GM18526 (cell line): ENCODE results near the gene SCN4B.

Source experiments
- POLR2A ChIP-seq: IDR thresholded peaks from 3 replicates; pipeline ENCODE4 v1.6.1; 2011; ENCODE audit not compliant: insufficient read length; ENCODE audit errors: extremely low read depth

Gene SCN4B

GRCh38 chr11:118106789-118107335 is 45.8 kb downstream of the SCN4B start:
- no peak for TF ChIP-seq POLR2A

- no peak for TF ChIP-seq POLR2A
Measured at GRCh38 chr11:118105657-118106305, 46.8 kb downstream of the SCN4B start.

- no peak for TF ChIP-seq POLR2A
Measured at GRCh38 chr11:118104491-118104890, 48.1 kb downstream of the SCN4B start.

- TF ChIP-seq POLR2A = no peak
Measured at GRCh38 chr11:118102721-118103261, 49.8 kb downstream of the SCN4B start.

GRCh38 chr11:118100691-118101232 is 51.9 kb downstream of the SCN4B start:
- TF ChIP-seq POLR2A = no peak

- no peak for TF ChIP-seq POLR2A
Measured at GRCh38 chr11:118099838-118100556, 52.6 kb downstream of the SCN4B start.

GRCh38 chr11:118098996-118099837 is 53.4 kb downstream of the SCN4B start:
- TF ChIP-seq POLR2A = no peak

GRCh38 chr11:118095967-118096367 is 56.7 kb downstream of the SCN4B start:
- TF ChIP-seq POLR2A = no peak

GRCh38 chr11:118095493-118095892 is 57.1 kb downstream of the SCN4B start:
- TF ChIP-seq POLR2A = no peak

GRCh38 chr11:118092907-118093571 is 59.6 kb downstream of the SCN4B start:
- TF ChIP-seq POLR2A = no peak

- no peak for TF ChIP-seq POLR2A
Measured at GRCh38 chr11:118091690-118092089, 60.9 kb downstream of the SCN4B start.

- no peak for TF ChIP-seq POLR2A
Measured at GRCh38 chr11:118090545-118091162, 62.0 kb downstream of the SCN4B start.

- TF ChIP-seq POLR2A = no peak
Measured at GRCh38 chr11:118088531-118088930, 64.1 kb downstream of the SCN4B start.

GRCh38 chr11:118087931-118088330 is 64.7 kb downstream of the SCN4B start:
- no peak for TF ChIP-seq POLR2A
